Keratinocyte (primary cell): Measurements from ENCODE around the gene ARHGAP24.

Source experiments
- EZH2 ChIP-seq: IDR thresholded peaks from one replicate; pipeline ENCODE4 v1.6.1; 2012; ENCODE audit warnings: inconsistent platforms, mild to moderate bottlenecking, low read length, moderate library complexity
- TF ChIP-seq, protein P1 (sequence below), 3 experiments: IDR thresholded peaks in 1 of 3; conservative IDR thresholded peaks in 1 of 3; optimal IDR thresholded peaks in 1 of 3; 2 replicates in 2 of 3; 3 replicates in 1 of 3; pipeline versions ENCODE3 to v1.5.1; 2011; ENCODE audit warnings: low read length in 3 of 3, mild to moderate bottlenecking in 3 of 3, moderate library complexity in 2 of 3, control low read depth in 1 of 3, inconsistent platforms in 1 of 3; ENCODE audit not compliant: insufficient read depth in 2 of 3; ENCODE audit errors: extremely low read depth in 1 of 3

GRCh38 chr4:85595796-85596559, 121.0 kb downstream of the ARHGAP24 start:
- TF ChIP-seq, protein P1, sequence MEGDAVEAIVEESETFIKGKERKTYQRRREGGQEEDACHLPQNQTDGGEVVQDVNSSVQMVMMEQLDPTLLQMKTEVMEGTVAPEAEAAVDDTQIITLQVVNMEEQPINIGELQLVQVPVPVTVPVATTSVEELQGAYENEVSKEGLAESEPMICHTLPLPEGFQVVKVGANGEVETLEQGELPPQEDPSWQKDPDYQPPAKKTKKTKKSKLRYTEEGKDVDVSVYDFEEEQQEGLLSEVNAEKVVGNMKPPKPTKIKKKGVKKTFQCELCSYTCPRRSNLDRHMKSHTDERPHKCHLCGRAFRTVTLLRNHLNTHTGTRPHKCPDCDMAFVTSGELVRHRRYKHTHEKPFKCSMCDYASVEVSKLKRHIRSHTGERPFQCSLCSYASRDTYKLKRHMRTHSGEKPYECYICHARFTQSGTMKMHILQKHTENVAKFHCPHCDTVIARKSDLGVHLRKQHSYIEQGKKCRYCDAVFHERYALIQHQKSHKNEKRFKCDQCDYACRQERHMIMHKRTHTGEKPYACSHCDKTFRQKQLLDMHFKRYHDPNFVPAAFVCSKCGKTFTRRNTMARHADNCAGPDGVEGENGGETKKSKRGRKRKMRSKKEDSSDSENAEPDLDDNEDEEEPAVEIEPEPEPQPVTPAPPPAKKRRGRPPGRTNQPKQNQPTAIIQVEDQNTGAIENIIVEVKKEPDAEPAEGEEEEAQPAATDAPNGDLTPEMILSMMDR (optimal IDR thresholded peaks at IDR 0.05 in 1 of 3, IDR thresholded peaks at IDR 0.05 in 1 of 3, conservative IDR thresholded peaks at IDR 0.05 in 1 of 3; ENCODE audit: extremely low read depth in 1 of 3, insufficient read depth in 2 of 3, low read length in 3 of 3) = no peak
- no peak for TF ChIP-seq EZH2
